K562 (cell line): ENCODE data around the gene TESMIN.

Experiments used
- CEBPB ChIP-seq: fragments of 450-650 bp; IDR thresholded peaks from 2 replicates; pipeline ENCODE4 v1.6.1; 2016; ENCODE audit warnings: missing genetic modification characterization, missing compliant biosample characterization
- CHD4 ChIP-seq: fragments of 200-600 bp; sonication (generic); IDR thresholded peaks from 3 replicates; pipeline ENCODE4 v1.6.1; 2012; ENCODE audit warnings: low read depth, mild to moderate bottlenecking, mixed read lengths, low read length, inconsistent platforms; ENCODE audit not compliant: insufficient read depth, insufficient replicate concordance, poor library complexity, severe bottlenecking
- CTCF ChIP-seq, 3 experiments: IDR thresholded peaks in 2 of 3; conservative IDR thresholded peaks in 1 of 3; 2 replicates each; pipeline ENCODE4 v1.5.1; 2011 to 2012; ENCODE audit warnings: low read length in 3 of 3, mild to moderate bottlenecking in 3 of 3, control low read depth in 2 of 3, improper control_type of control experiment in 1 of 3, inconsistent platforms in 1 of 3, low read depth in 1 of 3, mixed read lengths in 1 of 3, moderate library complexity in 1 of 3; ENCODE audit not compliant: insufficient read depth in 2 of 3
- HNRNPH1 ChIP-seq: fragments of 200-400 bp; formaldehyde crosslinking; optimal IDR thresholded peaks from 2 replicates; pipeline ENCODE3; 2017; ENCODE audit warnings: low read depth, mild to moderate bottlenecking, low read length, moderate library complexity
- SRF ChIP-seq, 2 experiments: fragments of 250-450, 450-650 bp in 1 of 2; sonication (Bioruptor Pico) in 1 of 2; sonication (generic) in 1 of 2; formaldehyde crosslinking; IDR thresholded peaks; 2 replicates each; pipeline versions ENCODE4 v1.5.0 to v1.5.1; 2020 to 2022; ENCODE audit warnings: mild to moderate bottlenecking in 1 of 2, missing genetic modification reagents in 1 of 2
- ZNF133 ChIP-seq: fragments of 250-450 bp; sonication (Bioruptor Pico); IDR thresholded peaks from 2 replicates; pipeline ENCODE4 v1.4.0; 2020; ENCODE audit warnings: mild to moderate bottlenecking
- ZNF146 ChIP-seq: IDR thresholded peaks from one replicate; pipeline ENCODE4 v1.6.1; 2018; ENCODE audit warnings: missing compliant biosample characterization; ENCODE audit not compliant: unreplicated experiment
- ZNF780A ChIP-seq: fragments of 250-450 bp; sonication (Bioruptor Pico); IDR thresholded peaks from 2 replicates; pipeline ENCODE4 v1.5.0; 2021; ENCODE audit warnings: mild to moderate bottlenecking

- TF ChIP-seq CEBPB (tag) (no peak), CTCF (IDR thresholded peaks at IDR 0.05 in 2 of 3, conservative IDR thresholded peaks at IDR 0.05 in 1 of 3; ENCODE audit: insufficient read depth in 2 of 3, low read depth in 1 of 3, low read length in 3 of 3) (no peak), ZNF780A (CRISPR knock-in tag) (no peak), ZNF146 (no peak), CHD4 (no peak), ZNF133 (CRISPR knock-in tag) (no peak), SRF (CRISPR knock-in tag; IDR thresholded peaks at IDR 0.05) (no peak), HNRNPH1 (no peak)
These were observed 22.3 kb upstream of the TESMIN start for GRCh38 chr11:68773521-68774193.
